WERI-Rb-1 (cell line): ENCODE measurements around the gene BAIAP2L2.

ENCODE experiments used
- DNase-seq: peaks from one replicate; pipeline ENCODE4 v3.0.0-alpha.2; 2020
- H3K27ac ChIP-seq: fragments of 250-450 bp; sonication (Bioruptor Pico); 2 replicates; pipeline ENCODE4 v1.5.1; 2020; ENCODE audit warnings: mild to moderate bottlenecking, moderate library complexity
- H3K27me3 ChIP-seq: fragments of 250-450 bp; sonication (Bioruptor Pico); 2 replicates; pipeline ENCODE4 v1.5.1; 2021; ENCODE audit warnings: mild to moderate bottlenecking, low read depth, moderate library complexity; ENCODE audit not compliant: insufficient read depth, severe bottlenecking
- H3K36me3 ChIP-seq: fragments of 250-450 bp; sonication (Bioruptor Pico); 2 replicates; pipeline ENCODE4 v1.5.1; 2020; ENCODE audit warnings: mild to moderate bottlenecking, moderate library complexity
- H3K4me3 ChIP-seq: 2 replicates; pipeline ENCODE4 v1.5.1; 2011; ENCODE audit warnings: low read depth, mild to moderate bottlenecking, control low read depth, low read length
- H3K9me3 ChIP-seq: fragments of 250-450 bp; sonication (Bioruptor Pico); 2 replicates; pipeline ENCODE4 v1.5.1; 2021; ENCODE audit warnings: mild to moderate bottlenecking, moderate library complexity; ENCODE audit not compliant: severe bottlenecking
- CTCF ChIP-seq: IDR thresholded peaks from 2 replicates; pipeline ENCODE4 v1.5.1; 2011; ENCODE audit warnings: low read depth, mild to moderate bottlenecking, control low read depth, inconsistent platforms, low read length

The BAIAP2L2 gene

GRCh38 chr22:38082986-38083710, 27.3 kb downstream of the BAIAP2L2 start:
- H3K4me3 ChIP-seq: no peak overlapping the region
- peak; percentile 10 for DNase-seq
- no peak overlapping the region; the same call in 1 of the 2 replicates for H3K27ac ChIP-seq
- no peaks in the 10 kb centered on the region for H3K36me3 ChIP-seq
- no peaks in the 10 kb centered on the region for H3K9me3 ChIP-seq
- no peak for TF ChIP-seq CTCF
- H3K27me3 ChIP-seq: no peaks in the 10 kb centered on the region

DNA sequence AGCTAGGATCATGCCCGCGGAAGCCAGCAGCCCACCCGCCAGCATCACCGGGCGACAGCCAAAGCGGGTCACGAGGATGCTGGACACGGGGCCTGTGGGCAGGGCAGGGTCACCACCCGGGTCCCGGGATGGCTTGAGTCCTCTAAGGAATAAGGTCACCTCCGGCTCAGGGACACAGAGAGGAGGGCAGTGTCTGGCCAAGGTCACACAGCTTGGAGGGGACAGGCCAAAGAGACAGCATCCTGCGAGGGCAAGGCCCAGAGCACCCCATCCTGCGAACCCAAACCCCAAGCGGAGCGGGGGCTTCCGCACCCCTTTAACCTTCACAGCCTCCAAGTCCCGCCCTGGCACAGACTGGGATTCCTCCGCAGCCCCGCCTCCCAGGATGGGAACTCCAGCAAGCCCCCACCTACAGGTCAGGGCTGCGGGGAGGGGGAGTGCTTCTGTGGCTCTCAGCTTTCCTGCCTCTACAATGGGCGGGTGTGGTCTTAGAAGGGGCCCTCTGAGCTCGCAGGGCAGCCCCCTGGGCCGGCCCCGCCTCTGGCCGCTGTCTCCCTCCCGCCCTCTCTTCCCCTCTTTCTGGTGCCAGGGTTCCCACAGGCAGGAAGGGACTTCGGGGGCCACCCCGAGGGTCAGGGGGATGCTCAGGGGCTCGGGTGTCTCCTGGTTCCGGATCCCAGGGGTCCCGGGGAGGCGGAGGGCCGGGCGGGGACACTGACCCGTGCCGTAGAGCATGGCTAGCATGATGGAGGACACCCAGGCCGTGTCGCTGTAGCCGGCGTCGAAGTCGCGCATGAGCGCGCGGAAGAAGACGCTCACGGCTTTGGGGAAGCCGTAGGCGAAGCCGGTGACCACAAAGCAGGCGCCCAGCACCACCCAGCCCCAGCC, 28.3 kb downstream of the BAIAP2L2 start:
- Histone ChIP-seq H3K36me3 (no peaks in the 10 kb centered on the region), H3K27ac (no peak overlapping the region), H3K4me3 (no peak overlapping the region), H3K9me3 (no peaks in the 10 kb centered on the region), H3K27me3 (no peaks in the 10 kb centered on the region)
- TF ChIP-seq CTCF: no peak
- DNase-seq: no peak

- no peak overlapping the region for H3K4me3 ChIP-seq
- H3K27ac ChIP-seq: no peak overlapping the region
- H3K36me3 ChIP-seq: no peaks in the 10 kb centered on the region
- TF ChIP-seq CTCF: no peak
- H3K9me3 ChIP-seq: no peaks in the 10 kb centered on the region
- no peaks in the 10 kb centered on the region for H3K27me3 ChIP-seq
- DNase-seq: no peak
Observed at GRCh38 chr22:38081636-38081940, 28.9 kb downstream of the BAIAP2L2 start.

- Histone ChIP-seq H3K36me3 (no peaks in the 10 kb centered on the region), H3K9me3 (no peaks in the 10 kb centered on the region), H3K27ac (no peak overlapping the region), H3K27me3 (no peaks in the 10 kb centered on the region), H3K4me3 (no peak overlapping the region)
- TF ChIP-seq CTCF: no peak
- DNase-seq: no peak
Observed at GRCh38 chr22:38080850-38081635, 29.4 kb downstream of the BAIAP2L2 start.

DNA sequence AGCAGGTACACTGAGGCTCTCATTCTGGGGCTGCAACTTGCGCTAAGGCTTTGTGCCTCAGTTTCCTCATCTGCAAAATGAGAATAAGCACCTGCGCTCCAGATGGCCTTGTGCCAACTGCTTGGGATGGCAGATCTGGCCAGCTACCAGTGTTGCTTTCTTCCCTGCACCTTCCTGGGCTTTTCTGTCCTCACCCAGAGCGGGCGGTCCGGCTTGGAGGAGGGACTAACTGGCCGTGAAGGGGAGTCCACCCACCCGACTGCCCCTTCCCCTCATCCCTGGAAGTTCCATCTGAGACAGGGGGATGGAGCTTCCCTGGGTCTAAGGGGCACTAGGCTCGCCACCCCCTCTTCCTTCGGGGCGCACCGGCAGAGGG, 30.0 kb downstream of the BAIAP2L2 start:
- no peaks in the 10 kb centered on the region for H3K27me3 ChIP-seq
- H3K4me3 ChIP-seq: no peak overlapping the region
- H3K9me3 ChIP-seq: no peaks in the 10 kb centered on the region
- TF ChIP-seq CTCF: no peak
- no peaks in the 10 kb centered on the region; the same call in 1 of the 2 replicates for H3K36me3 ChIP-seq
- H3K27ac ChIP-seq: no peak overlapping the region
- DNase-seq: no peak
